HL-60 (cell line): Measurements from ENCODE around the gene GIT2.

Experiments used
- CTCF ChIP-seq: IDR thresholded peaks from one replicate; pipeline ENCODE4 v1.5.1; 2011; ENCODE audit warnings: low read length, control low read depth, inconsistent platforms; ENCODE audit not compliant: insufficient read depth
- GABPA ChIP-seq: IDR thresholded peaks from 2 replicates; pipeline ENCODE4 v1.6.1; 2012; ENCODE audit warnings: low read depth
- POLR2AphosphoS5 ChIP-seq: IDR thresholded peaks from 2 replicates; pipeline ENCODE4 v1.6.1; 2012; ENCODE audit warnings: low read depth
- REST ChIP-seq: IDR thresholded peaks from 2 replicates; pipeline ENCODE4 v1.6.1; 2012; ENCODE audit warnings: low read depth; ENCODE audit not compliant: insufficient replicate concordance
- SPI1 ChIP-seq: IDR thresholded peaks from 2 replicates; pipeline ENCODE4 v1.6.1; 2012; ENCODE audit warnings: low read depth, mild to moderate bottlenecking, borderline replicate concordance

- TF ChIP-seq CTCF (no peak), POLR2AphosphoS5 (no peak), GABPA (no peak), SPI1 (no peak), REST (no peak)
Observed at GRCh38 chr12:109916045-109916444, 80.1 kb downstream of the GIT2 start.
